Hepatocyte (in vitro differentiated cells): Measurements from ENCODE around the gene ESRRG. TPM values are rescaled to one million over a fixed set of nuclear protein-coding genes. Genes with fewer than 3 reads are reported as not detected.

Experiments
- DNase-seq: peaks from one replicate; pipeline ENCODE4 v3.0.0-alpha.2; 2016; ENCODE audit warnings: low spot score
- H2AFZ ChIP-seq: fragments of 200-600 bp; sonication (generic); 2 replicates; pipeline ENCODE4 v1.6.0; 2016; ENCODE audit warnings: antibody characterized with exemption, mild to moderate bottlenecking
- H3K27ac ChIP-seq: fragments of 200-600 bp; sonication (generic); 2 replicates; pipeline ENCODE4 v1.5.1; 2016; ENCODE audit warnings: mild to moderate bottlenecking
- H3K27me3 ChIP-seq: fragments of 200-600 bp; sonication (generic); 2 replicates; pipeline ENCODE4 v1.6.1; 2016
- H3K36me3 ChIP-seq: fragments of 200-600 bp; sonication (generic); replicated peaks from 2 replicates; pipeline ENCODE4 v1.5.1; 2016; ENCODE audit warnings: low read depth; ENCODE audit not compliant: insufficient read depth
- H3K4me1 ChIP-seq: fragments of 200-600 bp; sonication (generic); 2 replicates; pipeline ENCODE4 v1.5.1; 2016; ENCODE audit warnings: mild to moderate bottlenecking, moderate library complexity; ENCODE audit not compliant: insufficient read depth
- H3K4me2 ChIP-seq: fragments of 200-600 bp; sonication (generic); 2 replicates; pipeline ENCODE4 v1.6.0; 2016
- H3K4me3 ChIP-seq: fragments of 200-600 bp; sonication (generic); 2 replicates; pipeline ENCODE4 v1.5.1; 2016; ENCODE audit warnings: mild to moderate bottlenecking
- H3K79me2 ChIP-seq: fragments of 200-600 bp; sonication (generic); 2 replicates; pipeline ENCODE4 v1.6.0; 2017; ENCODE audit warnings: mild to moderate bottlenecking
- H3K9me2 ChIP-seq: fragments of 200-600 bp; sonication (generic); replicated peaks from 2 replicates; pipeline ENCODE4 v1.6.0; 2017; ENCODE audit warnings: mild to moderate bottlenecking; ENCODE audit not compliant: insufficient read depth
- H3K9me3 ChIP-seq: fragments of 200-600 bp; sonication (generic); 2 replicates; pipeline ENCODE4 v1.5.1; 2016; ENCODE audit warnings: low read depth, mild to moderate bottlenecking
- H4K20me1 ChIP-seq: fragments of 200-600 bp; sonication (generic); 2 replicates; pipeline ENCODE4 v1.6.0; 2016; ENCODE audit warnings: mild to moderate bottlenecking; ENCODE audit not compliant: insufficient read depth, poor library complexity, severe bottlenecking
- EZH2 ChIP-seq: fragments of 200-600 bp; sonication (generic); IDR thresholded peaks from 2 replicates; pipeline ENCODE4 v1.6.1; 2016; ENCODE audit warnings: antibody characterized with exemption, mild to moderate bottlenecking, borderline replicate concordance
- EZH2phosphoT487 ChIP-seq: fragments of 200-600 bp; sonication (generic); IDR thresholded peaks from one replicate; pipeline ENCODE4 v1.6.1; 2018; ENCODE audit warnings: antibody characterized with exemption, mild to moderate bottlenecking, low read depth, moderate library complexity; ENCODE audit not compliant: unreplicated experiment, severe bottlenecking
- WGBS: methylation state at CpG from one replicate; pipeline ENCODE4 v1.1.6; 2016; ENCODE audit warnings: low lambda C conversion rate; ENCODE audit errors: missing lambda C conversion rate; 5-methylcytosine and 5-hydroxymethylcytosine counted together
- polyA plus RNA-seq: library from polyadenylated mRNA; unstranded; fragments of >200 nt; fragmentation: Nextera tagmentation; extraction: Ambion mirVana; gene quantifications from 2 replicates; pipeline ENCODE4 v1.2.1, GENCODE V29; 2016
- total RNA-seq: library from RNA; depleted of rRNA; stranded (reverse); fragments of >200 nt; gene quantifications from 2 replicates; pipeline ENCODE4 v1.2.3, GENCODE V29; 2014
- TF ChIP-seq, protein P1 (sequence below): fragments of 200-600 bp; sonication (generic); IDR thresholded peaks from 2 replicates; pipeline ENCODE4 v1.5.1; 2016; ENCODE audit warnings: antibody characterized with exemption, mild to moderate bottlenecking; ENCODE audit not compliant: poor library complexity

The ESRRG gene
- total and polyA plus RNA-seq, 2 experiments from 2014 or later, result 2.8 to 10.3 TPM

DNA sequence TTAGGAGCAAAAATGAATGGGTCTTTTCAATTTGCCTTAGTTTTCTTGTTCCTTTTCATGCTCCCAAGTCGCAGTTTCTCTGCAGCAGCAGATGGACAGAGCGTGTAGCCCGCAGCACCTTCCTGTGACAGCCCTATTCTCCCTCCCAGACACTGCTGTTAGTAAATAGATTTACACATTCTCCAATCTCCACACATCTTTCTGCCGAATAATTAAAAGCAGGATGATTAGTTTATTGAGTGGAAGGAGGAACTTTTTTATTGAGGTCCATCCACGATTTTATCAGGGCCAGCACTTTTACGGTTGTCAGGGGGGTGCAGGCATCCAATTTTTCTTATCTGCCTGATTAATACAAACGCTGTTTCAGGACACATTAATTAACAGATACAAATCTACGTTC lies 201.8 kb downstream of the ESRRG start:
- H3K9me3 ChIP-seq, result no peaks in the 10 kb centered on the region
- H3K4me1 ChIP-seq, result no peaks in the 10 kb centered on the region
- H3K27me3 ChIP-seq, result no peaks in the 10 kb centered on the region
- no peak overlapping the region for H2AFZ ChIP-seq
- H3K9me2 ChIP-seq, result no peaks in the 10 kb centered on the region
- no peaks in the 10 kb centered on the region for H3K79me2 ChIP-seq
- no peak overlapping the region for H3K4me2 ChIP-seq
- H3K27ac ChIP-seq, result no peak overlapping the region
- TF ChIP-seq, protein P1, sequence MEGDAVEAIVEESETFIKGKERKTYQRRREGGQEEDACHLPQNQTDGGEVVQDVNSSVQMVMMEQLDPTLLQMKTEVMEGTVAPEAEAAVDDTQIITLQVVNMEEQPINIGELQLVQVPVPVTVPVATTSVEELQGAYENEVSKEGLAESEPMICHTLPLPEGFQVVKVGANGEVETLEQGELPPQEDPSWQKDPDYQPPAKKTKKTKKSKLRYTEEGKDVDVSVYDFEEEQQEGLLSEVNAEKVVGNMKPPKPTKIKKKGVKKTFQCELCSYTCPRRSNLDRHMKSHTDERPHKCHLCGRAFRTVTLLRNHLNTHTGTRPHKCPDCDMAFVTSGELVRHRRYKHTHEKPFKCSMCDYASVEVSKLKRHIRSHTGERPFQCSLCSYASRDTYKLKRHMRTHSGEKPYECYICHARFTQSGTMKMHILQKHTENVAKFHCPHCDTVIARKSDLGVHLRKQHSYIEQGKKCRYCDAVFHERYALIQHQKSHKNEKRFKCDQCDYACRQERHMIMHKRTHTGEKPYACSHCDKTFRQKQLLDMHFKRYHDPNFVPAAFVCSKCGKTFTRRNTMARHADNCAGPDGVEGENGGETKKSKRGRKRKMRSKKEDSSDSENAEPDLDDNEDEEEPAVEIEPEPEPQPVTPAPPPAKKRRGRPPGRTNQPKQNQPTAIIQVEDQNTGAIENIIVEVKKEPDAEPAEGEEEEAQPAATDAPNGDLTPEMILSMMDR, result no peak
- TF ChIP-seq EZH2 (no peak), EZH2phosphoT487 (no peak)
- no peak overlapping the region for H3K4me3 ChIP-seq
- DNase-seq, result no peak
- no peaks in the 10 kb centered on the region for H3K36me3 ChIP-seq
- 70% methylated on average over 8 of the region's 8 CpGs for WGBS
- H4K20me1 ChIP-seq, result no peaks in the 10 kb centered on the region

DNA sequence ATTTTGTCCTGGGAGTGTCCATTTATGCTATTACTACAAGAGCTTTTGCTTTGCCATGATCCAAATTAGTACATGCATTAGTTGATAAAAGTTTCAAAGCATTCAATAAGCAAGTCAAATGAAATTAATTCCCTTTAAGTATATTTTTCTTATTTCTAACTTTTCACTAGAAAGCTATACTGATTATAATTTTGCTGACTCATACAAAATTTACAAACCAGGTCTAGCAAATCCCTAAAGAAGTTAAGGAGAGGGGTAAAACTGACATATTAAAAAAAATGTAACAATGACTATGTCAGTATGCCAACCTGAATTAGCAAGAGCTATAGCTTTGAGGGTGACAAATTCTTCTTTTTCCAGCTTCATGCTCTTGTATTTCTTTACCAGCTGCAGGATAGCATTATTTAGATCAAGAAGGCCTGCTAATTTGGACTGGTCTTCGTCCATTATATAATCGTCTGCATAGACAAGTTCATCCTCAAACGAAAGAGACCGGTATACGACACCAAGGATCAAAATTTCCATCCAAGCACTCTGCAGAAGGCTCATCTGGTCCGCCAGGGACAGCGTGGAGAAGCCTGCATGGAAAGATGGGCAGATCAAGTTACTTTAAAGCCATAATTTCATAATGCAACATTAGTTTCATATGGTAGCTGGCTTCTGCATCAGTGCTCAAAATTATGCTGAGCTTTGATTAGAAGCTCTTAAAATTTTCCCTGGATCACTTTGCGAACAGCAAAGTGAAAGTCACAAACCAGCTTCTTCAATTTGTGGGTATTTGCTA lies 204.2 kb downstream of the ESRRG start:
- H3K4me2 ChIP-seq, result no peak overlapping the region
- 81% methylated on average over 8 of the region's 8 CpGs for WGBS

DNA sequence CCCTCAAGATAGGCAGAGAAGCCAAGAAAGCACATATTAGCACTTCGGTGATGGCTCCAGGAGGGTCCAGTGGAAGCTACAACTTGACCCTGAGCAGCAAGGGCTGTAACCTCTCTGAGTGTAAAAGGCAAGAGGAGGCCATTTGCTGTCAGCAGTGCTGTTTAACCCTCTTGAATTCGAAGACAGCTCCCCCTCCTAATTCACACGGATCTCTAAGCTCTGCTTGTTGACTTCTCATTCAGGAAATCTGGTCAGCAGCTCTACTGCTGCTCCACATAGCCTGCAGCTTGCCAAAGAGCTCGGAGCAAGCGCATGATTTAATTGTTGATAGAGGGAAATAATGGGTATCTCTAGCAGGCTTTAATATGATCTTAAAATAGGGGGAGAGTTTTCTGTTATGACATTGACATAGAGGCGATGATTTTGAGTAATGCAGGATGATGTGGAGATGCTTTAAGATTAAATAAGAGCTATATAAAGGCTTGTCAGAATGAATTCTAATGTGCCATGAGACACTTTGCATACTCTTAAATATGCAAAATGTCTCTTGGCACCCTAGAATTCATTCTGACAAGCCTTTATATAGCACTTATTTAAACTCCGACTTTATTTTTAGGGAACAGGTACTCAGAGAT lies 220.6 kb downstream of the ESRRG start:
- Histone ChIP-seq H3K9me2 (no peaks in the 10 kb centered on the region), H3K79me2 (no peaks in the 10 kb centered on the region), H3K36me3 (no peaks in the 10 kb centered on the region), H3K9me3 (no peaks in the 10 kb centered on the region), H3K4me2 (no peak overlapping the region), H3K4me1 (no peaks in the 10 kb centered on the region), H4K20me1 (no peaks in the 10 kb centered on the region), H3K27me3 (no peaks in the 10 kb centered on the region), H2AFZ (no peak overlapping the region), H3K4me3 (no peak overlapping the region), H3K27ac (no peak overlapping the region)
- DNase-seq, result no peak
- 59% methylated on average over 7 of the region's 7 CpGs for WGBS
- TF ChIP-seq EZH2phosphoT487 (no peak), EZH2 (no peak)
- TF ChIP-seq, protein P1, result no peak

More for the DNA sequence above, 204.2 kb downstream of the ESRRG start:
- Histone ChIP-seq H3K4me1 (no peaks in the 10 kb centered on the region), H3K9me2 (no peaks in the 10 kb centered on the region), H3K4me3 (no peak overlapping the region), H3K36me3 (no peaks in the 10 kb centered on the region), H4K20me1 (no peaks in the 10 kb centered on the region), H3K79me2 (no peaks in the 10 kb centered on the region), H3K9me3 (no peaks in the 10 kb centered on the region), H2AFZ (no peak overlapping the region), H3K27me3 (no peaks in the 10 kb centered on the region), H3K27ac (no peak overlapping the region)
- DNase-seq, result no peak
- no peak for TF ChIP-seq EZH2

DNA sequence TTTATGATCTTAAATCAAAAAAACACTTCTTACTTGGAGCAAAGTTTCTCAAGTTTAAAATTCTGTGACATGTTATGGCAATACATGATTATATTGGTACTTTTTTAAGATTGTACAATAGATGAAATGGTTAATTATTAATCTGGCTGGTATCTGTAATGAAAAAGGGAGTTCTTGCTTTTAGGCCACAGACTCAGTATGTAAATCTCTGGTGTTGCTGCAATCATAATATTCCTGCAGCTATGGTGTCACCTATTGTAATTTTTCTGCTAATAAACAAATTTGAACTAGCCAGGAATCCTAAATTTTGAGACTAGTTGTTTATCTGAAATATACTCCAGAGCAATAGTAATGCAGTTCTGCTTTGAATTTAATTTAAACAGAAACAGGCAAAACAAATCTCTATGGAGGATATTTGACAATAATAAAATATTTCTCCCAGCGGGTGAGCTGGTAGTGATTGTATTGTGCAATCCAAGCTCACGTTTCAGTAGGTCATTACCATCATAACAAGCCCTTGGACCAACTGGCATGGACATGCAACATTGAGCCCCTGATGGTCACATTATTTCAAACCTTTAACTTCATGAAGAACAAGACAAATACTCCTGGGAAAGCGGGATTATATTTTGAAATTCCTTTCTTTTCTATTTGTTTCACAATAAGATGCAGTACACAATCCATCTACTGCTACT lies 222.8 kb downstream of the ESRRG start:
- Histone ChIP-seq H3K4me2 (peak overlapping the region; percentile 8), H4K20me1 (no peaks in the 10 kb centered on the region), H2AFZ (no peak overlapping the region), H3K9me2 (no peaks in the 10 kb centered on the region), H3K79me2 (no peaks in the 10 kb centered on the region), H3K4me3 (no peak overlapping the region), H3K27ac (no peak overlapping the region), H3K4me1 (no peaks in the 10 kb centered on the region), H3K36me3 (no peaks in the 10 kb centered on the region), H3K27me3 (no peaks in the 10 kb centered on the region), H3K9me3 (no peaks in the 10 kb centered on the region)
- no peak for DNase-seq
- WGBS, result 77% methylated on average over 3 of the region's 3 CpGs
- TF ChIP-seq EZH2, result no peak
- no peak for TF ChIP-seq EZH2phosphoT487
- TF ChIP-seq, protein P1, result no peak
